ENCODE results near the gene RNU4-1.

DNA sequence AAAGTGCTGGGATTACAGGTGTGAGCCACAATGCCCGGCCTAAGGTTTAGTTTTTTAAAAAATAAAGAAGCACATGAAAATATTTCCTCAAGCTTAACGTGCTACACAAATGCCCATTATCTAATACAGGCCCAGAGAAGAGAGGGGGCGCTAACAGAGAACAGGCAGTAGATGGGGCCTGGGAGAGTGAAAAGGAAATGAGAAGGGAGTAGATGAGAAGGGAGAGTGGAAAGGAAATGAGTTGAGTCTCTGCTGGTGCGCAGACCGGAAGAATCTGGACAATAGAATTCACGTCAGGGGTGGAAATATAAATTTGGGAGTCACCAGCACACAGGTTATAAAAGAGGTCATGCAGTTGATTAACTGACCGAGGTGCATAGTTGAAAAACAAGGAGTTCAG lies 38.2 kb downstream of the RNU4-1 start:
- TF ChIP-seq, protein P1, sequence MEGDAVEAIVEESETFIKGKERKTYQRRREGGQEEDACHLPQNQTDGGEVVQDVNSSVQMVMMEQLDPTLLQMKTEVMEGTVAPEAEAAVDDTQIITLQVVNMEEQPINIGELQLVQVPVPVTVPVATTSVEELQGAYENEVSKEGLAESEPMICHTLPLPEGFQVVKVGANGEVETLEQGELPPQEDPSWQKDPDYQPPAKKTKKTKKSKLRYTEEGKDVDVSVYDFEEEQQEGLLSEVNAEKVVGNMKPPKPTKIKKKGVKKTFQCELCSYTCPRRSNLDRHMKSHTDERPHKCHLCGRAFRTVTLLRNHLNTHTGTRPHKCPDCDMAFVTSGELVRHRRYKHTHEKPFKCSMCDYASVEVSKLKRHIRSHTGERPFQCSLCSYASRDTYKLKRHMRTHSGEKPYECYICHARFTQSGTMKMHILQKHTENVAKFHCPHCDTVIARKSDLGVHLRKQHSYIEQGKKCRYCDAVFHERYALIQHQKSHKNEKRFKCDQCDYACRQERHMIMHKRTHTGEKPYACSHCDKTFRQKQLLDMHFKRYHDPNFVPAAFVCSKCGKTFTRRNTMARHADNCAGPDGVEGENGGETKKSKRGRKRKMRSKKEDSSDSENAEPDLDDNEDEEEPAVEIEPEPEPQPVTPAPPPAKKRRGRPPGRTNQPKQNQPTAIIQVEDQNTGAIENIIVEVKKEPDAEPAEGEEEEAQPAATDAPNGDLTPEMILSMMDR (optimal IDR thresholded peaks at IDR 0.05 in 1 of 3, IDR thresholded peaks at IDR 0.05 in 1 of 3, conservative IDR thresholded peaks at IDR 0.05 in 1 of 3; ENCODE audit: extremely low read depth in 1 of 3, insufficient read depth in 2 of 3, low read length in 3 of 3) = no peak
- no peak for TF ChIP-seq EZH2 (IDR thresholded peaks at IDR 0.05; ENCODE audit: low read length)

Data from keratinocyte (primary cell).